Kidney glomerular epithelial cell (primary cell): ENCODE measurements around the gene ZFYVE1.
"Not testable (repeated sequence)": the region's sequence is repeated elsewhere in the genome, so short reads cannot be mapped to it uniquely, and the experiment has no call there.

Experiments
- DNase-seq: peaks from one replicate; lab custom pipeline; 2025; lab: John Stamatoyannopoulos, UW

ZFYVE1 gene

GRCh38 chr14:73004641-73005040, 22.3 kb downstream of the ZFYVE1 start:
- DNase-seq = not testable (repeated sequence)

GRCh38 chr14:73003681-73004080, 23.2 kb downstream of the ZFYVE1 start:
- no peak for DNase-seq

- DNase-seq = no peak
Observed at GRCh38 chr14:73000073-73000472, 26.8 kb downstream of the ZFYVE1 start.

- no peak for DNase-seq
Observed at GRCh38 chr14:72999316-72999715, 27.6 kb downstream of the ZFYVE1 start.

- no peak for DNase-seq
Observed at GRCh38 chr14:72998252-72998903, 28.5 kb downstream of the ZFYVE1 start.

- DNase-seq = no peak
Observed at GRCh38 chr14:72996916-72997315, 30.0 kb downstream of the ZFYVE1 start.

GRCh38 chr14:72990171-72990570, 36.7 kb downstream of the ZFYVE1 start:
- no peak for DNase-seq

GRCh38 chr14:72986857-72987256, 40.0 kb downstream of the ZFYVE1 start:
- no peak for DNase-seq

- DNase-seq = no peak
Observed at GRCh38 chr14:72986214-72986613, 40.7 kb downstream of the ZFYVE1 start.

GRCh38 chr14:72982146-72982708, 44.7 kb downstream of the ZFYVE1 start:
- DNase-seq = no peak

- no peak for DNase-seq
Observed at GRCh38 chr14:72980863-72981262, 46.0 kb downstream of the ZFYVE1 start.

- DNase-seq = no peak
Observed at GRCh38 chr14:72978856-72979255, 48.0 kb downstream of the ZFYVE1 start.

GRCh38 chr14:72975770-72976169, 51.1 kb downstream of the ZFYVE1 start:
- no peak for DNase-seq

- no peak for DNase-seq
Observed at GRCh38 chr14:72974661-72975060, 52.2 kb downstream of the ZFYVE1 start.

GRCh38 chr14:72970824-72971434, 56.0 kb downstream of the ZFYVE1 start:
- DNase-seq = no peak

- no peak for DNase-seq
Observed at GRCh38 chr14:72970058-72970630, 56.8 kb downstream of the ZFYVE1 start.

- no peak for DNase-seq
Observed at GRCh38 chr14:72968316-72968715, 58.6 kb downstream of the ZFYVE1 start.

GRCh38 chr14:72966038-72966437, 60.9 kb downstream of the ZFYVE1 start:
- DNase-seq = no peak

GRCh38 chr14:72965249-72965648, 61.7 kb downstream of the ZFYVE1 start:
- no peak for DNase-seq

- peak; percentile 70 for DNase-seq
Observed at GRCh38 chr14:72962829-72963312, 64.0 kb downstream of the ZFYVE1 start.

- not testable (repeated sequence) for DNase-seq
Observed at GRCh38 chr14:72962336-72962754, 64.6 kb downstream of the ZFYVE1 start.

GRCh38 chr14:72961579-72962335, 65.1 kb downstream of the ZFYVE1 start:
- DNase-seq = peak; percentile 27
